Tibial nerve (tissue), 4 donors: ENCODE results near the gene OBSCN.

ENCODE experiments used
- EP300 ChIP-seq, 2 donors: sonication (generic); formaldehyde crosslinking; IDR thresholded peaks; one replicate each; pipeline ENCODE4 v1.6.1; 2017; ENCODE audit warnings: antibody characterized with exemption in 2 of 2, mild to moderate bottlenecking in 1 of 2
- POLR2A ChIP-seq, 2 donors: fragments of 450-650 bp; IDR thresholded peaks; one replicate each; pipeline ENCODE4 v1.6.1; 2017; ENCODE audit warnings: antibody characterized with exemption in 2 of 2, mild to moderate bottlenecking in 2 of 2, moderate library complexity in 2 of 2
- TF ChIP-seq, protein P1 (sequence below), 5 experiments: fragments of 200-600 bp in 3 of 5; fragments of 450-650 bp in 2 of 5; sonication (generic) in 3 of 5; IDR thresholded peaks; one replicate each; pipeline ENCODE4 v1.5.1; 2016 to 2019; ENCODE audit warnings: antibody characterized with exemption in 5 of 5, mild to moderate bottlenecking in 3 of 5, moderate library complexity in 2 of 5

DNA sequence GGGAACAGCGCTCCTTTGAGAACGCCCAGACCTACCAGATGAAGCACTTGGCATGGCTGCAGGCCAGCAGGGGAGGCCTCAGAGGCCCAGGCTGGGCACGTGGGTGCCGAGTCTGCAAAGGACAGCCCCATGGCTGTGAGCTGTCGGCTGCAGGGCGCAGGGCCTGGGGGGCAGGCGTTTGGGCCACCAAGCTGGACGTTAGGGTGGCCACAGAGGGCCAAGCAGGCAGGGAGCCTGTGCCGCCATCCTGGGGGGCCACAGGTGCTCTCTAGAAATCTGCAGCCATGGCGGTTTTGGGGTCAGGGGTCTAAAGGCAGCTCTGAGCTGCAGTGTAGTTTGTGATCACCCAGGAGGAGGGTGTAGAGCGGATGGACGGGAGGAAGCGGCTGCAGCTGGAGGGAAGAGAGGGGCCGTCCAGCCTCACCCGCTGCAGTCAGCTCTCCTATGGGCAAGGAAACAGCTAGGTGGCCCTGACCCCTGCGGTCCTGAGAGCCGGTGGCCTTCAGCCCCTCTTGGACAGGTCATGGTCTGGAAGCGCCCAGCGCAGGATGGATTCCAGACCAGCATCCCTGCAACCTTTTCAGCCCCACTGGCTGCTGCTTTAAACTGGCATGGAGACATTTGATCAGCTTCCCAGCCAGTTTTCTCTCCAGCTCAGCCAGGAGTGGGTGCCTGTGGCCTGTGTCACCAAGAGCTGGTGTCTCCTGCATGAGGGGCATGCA lies 31.2 kb upstream of the OBSCN start:
- TF ChIP-seq, protein P1, sequence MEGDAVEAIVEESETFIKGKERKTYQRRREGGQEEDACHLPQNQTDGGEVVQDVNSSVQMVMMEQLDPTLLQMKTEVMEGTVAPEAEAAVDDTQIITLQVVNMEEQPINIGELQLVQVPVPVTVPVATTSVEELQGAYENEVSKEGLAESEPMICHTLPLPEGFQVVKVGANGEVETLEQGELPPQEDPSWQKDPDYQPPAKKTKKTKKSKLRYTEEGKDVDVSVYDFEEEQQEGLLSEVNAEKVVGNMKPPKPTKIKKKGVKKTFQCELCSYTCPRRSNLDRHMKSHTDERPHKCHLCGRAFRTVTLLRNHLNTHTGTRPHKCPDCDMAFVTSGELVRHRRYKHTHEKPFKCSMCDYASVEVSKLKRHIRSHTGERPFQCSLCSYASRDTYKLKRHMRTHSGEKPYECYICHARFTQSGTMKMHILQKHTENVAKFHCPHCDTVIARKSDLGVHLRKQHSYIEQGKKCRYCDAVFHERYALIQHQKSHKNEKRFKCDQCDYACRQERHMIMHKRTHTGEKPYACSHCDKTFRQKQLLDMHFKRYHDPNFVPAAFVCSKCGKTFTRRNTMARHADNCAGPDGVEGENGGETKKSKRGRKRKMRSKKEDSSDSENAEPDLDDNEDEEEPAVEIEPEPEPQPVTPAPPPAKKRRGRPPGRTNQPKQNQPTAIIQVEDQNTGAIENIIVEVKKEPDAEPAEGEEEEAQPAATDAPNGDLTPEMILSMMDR (IDR thresholded peaks at IDR 0.05): no peak
- TF ChIP-seq POLR2A (IDR thresholded peaks at IDR 0.05): no peak
- no peak for TF ChIP-seq EP300 (IDR thresholded peaks at IDR 0.05)
